Hindlimb muscle (tissue), 1 donor: ENCODE data around the gene MUC3A. TPM values are rescaled to one million over a fixed set of nuclear protein-coding genes. Genes with fewer than 3 reads are reported as not detected.

ENCODE experiments used
- DNase-seq: peaks from one replicate; pipeline ENCODE4 v3.0.0-alpha.2; 2013
- polyA plus RNA-seq: library from polyadenylated mRNA; unstranded; fragments of 120-200 nt; gene quantifications from one replicate; pipeline ENCODE4 v1.2.1, GENCODE V29; 2013; ENCODE audit not compliant: insufficient read length

MUC3A gene
- polyA plus RNA-seq, 1 donor, result 0.10 TPM

DNA sequence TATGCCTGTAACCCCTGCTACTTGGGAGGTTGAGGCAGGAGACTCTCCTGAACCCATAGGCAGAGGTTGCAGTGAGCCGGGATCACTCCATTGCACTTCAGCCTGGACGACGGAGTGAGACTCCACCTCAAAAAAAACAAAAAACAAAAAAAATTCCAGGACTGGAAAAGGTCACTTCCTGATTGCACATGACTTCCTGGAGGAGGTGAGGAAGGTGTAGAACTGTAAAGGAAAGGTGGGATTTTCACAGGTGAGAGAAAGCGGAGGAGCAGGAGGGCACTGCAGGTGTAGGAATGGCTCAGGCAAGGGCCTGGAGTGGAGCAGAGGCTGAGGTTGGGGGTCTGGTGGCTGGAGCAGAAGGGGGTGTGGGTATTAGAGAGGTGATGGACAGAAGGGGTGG is 3.2 kb upstream of the MUC3A start:
- DNase-seq, result no peak

DNA sequence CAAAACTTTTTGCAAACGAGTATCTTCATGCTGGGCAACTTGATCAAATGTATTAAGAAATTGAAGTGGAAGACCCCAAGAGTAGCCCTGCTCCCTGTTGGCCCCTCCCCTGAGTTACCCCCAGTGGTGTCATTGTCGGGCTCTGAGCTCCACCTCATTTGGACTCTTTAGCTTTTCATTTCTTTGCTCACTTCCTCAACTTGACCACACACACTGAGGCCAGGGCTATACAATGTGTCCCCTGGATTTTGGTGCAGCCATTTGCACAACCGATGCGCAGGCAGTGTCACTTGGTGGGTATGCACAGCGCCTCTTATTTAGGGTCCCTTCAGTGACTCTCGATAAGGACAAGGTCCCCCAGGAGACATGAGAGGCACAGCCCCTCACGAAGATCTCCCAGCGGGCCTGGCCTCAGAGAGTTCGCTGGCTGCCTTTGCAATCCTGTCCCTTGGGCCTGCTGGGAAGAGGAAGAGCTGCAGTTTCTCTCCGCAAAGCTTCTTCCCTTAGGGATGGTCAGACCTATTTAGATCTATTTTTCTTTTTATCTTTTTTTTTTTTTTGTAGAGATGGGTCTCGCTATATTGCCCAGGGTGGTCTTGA is 2.5 kb upstream of the MUC3A start:
- no peak for DNase-seq

DNA sequence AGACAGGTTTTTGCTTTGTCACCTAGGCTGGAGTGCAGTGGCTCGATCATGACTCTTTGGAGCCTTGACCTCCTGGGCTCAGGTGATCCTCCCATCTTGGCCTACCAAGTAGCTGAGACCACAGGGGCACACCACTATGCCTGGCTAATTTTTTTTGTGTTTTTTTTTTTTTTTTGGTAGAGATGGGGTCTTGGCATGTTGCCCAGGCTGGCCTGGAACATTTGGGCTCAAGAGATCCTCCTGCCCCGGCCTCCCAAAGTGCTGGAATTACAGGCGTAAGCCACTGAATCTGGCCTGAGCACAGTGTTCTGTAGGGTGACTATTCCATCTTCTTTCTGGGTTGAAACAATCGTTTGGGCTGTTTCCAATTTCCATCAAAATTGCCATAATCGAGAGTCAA is 1.5 kb upstream of the MUC3A start:
- DNase-seq, result no peak

DNA sequence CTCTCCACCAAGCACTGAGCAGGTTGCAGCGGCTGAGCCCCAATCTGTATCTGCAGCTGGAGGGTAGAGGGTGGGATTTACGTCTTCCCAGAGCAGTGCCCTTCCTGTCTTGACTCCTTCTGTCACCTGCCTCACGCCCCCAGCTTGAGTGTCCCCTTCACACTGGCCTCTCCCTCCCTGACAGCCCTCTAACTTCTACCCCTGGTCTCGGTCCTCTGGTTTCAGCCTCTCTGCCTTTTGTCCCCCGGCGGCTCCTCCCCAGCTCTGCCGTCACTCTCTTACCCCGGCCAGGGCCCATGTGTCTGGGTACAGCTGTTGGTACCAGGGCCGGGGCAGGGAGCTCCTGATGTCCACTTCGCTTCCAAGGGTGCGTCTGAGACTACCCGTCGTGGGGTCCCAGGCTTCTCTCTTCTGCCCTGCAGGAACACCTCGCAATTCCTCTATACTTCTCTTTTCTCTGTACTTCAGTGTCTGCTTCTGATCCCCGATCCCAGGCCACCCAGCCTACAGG is 654 bp downstream of the MUC3A start:
- DNase-seq, result no peak

- no peak for DNase-seq
Observed at GRCh38 chr7:100951172-100951571, 1.8 kb downstream of the MUC3A start.

GRCh38 chr7:100951888-100952560 is 2.7 kb downstream of the MUC3A start:
- DNase-seq, result no peak

DNA sequence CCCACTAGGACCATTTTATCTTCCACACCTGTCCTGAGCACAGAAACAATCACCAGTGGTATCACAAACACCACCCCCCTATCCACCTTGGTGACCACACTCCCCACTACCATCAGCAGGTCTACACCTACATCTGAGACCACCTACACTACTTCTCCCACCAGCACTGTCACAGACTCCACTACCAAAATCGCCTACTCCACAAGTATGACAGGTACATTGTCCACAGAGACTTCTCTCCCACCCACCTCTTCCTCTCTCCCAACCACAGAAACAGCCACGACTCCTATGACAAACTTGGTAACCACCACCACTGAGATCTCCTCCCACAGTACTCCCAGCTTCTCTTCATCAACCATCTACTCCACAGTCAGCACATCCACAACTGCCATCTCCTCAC is 3.3 kb downstream of the MUC3A start:
- no peak for DNase-seq

DNA sequence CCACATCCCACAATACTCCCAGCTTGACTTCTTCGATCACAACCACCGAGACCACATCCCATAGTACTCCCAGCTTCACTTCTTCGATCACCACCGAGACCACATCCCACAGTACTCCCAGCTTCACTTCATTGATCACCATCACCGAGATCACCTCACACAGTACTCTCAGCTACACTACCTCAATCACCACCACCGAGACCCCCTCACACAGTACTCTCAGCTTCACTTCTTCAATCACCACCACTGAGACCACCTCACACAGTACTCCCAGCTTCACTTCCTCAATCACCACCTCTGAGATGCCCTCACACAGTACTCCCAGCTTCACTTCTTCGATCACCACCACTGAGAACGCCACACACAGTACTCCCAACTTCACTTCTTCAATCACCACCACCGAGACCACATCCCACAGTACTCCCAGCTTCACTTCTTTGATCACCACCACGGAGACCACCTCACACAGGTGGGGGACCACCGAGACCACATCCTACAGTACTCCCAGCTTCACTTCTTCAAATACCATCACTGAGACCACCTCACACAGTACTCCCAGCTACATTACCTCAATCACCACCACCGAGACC is 8.6 kb downstream of the MUC3A start:
- no peak for DNase-seq

- no peak for DNase-seq
Observed at GRCh38 chr7:100959894-100960293, 10.6 kb downstream of the MUC3A start.

DNA sequence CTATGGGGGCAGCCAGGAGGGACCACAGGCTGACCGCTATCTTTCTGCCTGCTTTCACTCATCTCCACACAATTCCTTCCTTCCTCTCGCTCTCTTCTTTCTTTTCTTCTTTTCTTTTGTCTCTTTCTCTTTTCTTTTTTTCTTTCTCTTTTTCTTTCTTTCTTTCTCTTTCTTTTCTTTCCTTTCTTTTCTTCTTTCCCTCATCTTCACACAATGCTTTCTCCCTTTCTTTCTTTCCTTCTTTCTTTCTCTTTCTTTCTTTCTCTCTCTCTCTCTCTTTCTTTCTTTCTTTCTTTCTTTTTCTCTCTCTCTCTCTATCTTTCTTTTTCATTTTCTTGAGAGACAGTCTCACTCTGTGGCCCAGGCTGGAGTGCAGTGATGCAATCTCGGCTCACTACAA is 13.2 kb downstream of the MUC3A start:
- no peak for DNase-seq

DNA sequence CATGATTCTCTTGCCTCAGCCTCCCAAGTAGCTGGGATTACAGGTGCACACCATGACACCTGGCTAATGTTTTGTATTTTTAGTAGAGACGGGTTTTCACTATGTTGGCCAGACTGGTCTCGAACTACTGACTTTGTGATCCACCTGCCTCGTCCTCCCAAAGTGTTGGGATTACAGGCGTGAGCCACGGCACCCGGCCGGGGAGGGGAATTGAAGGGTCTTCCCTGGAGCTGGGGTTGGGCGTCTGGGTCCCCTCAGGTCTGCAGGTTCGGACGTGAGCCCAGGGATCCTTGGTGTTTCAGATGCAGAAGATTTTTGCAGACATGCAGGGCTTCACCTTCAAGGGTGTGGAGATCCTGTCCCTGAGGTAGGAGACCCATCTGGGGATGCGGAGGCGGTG is 14.1 kb downstream of the MUC3A start:
- DNase-seq, result no peak

DNA sequence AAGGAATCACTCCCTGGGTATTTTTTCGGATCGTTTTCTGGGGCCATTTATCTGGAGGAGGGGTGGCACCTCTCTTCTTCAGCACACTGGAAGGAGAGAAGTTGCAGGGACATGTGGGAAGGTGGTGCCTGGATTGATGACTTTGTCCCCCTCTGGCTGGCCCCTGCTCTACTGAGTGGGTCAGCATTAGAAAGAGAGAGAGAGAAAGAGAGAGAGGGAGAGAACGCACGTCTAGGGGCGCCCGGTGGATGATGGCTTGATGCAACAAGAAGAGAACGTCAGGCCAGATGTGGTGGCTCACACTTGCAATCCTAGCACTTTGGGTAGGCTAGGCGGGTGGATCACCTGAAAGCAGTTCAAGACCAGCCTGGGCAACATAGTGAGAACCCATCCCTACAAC is 14.5 kb downstream of the MUC3A start:
- no peak for DNase-seq

GRCh38 chr7:100964630-100965029 is 15.3 kb downstream of the MUC3A start:
- DNase-seq, result no peak

- no peak for DNase-seq
Observed at GRCh38 chr7:100965045-100965722, 15.8 kb downstream of the MUC3A start.

DNA sequence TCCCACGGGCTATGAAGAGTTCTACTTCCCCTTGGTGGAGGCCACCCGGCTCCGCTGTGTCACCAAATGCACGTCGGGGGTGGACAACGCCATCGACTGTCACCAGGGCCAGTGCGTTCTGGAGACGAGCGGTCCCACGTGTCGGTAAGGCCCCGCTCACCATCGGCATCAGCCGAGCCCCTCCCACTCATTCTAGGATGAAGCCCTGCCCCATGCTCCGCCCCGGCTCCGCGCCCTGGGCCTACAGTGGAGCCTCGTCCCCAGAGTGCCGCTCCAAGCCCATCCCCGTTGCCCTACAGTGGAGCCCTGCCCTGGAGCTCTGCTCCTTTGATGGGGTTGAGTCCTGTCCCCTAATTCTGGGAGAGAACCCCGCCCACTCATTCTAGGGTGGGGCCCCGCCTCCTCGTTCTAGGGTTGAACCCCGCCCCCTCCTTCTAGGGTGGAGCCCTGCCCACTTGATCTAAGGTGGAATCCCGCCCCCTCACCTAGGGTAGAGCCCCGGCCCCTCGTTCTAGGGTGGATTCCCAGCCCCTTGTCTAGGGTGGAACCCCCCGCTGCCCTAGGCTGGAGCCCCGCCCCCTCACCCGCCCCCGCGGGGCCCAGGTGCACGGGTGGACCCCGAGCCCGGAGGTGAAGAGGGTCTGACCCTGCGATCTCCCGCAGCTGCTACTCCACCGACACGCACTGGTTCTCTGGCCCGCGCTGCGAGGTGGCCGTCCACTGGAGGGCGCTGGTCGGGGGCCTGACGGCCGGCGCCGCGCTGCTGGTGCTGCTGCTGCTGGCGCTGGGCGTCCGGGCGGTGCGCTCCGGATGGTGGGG is 16.6 kb downstream of the MUC3A start:
- peak; percentile 46 for DNase-seq

DNA sequence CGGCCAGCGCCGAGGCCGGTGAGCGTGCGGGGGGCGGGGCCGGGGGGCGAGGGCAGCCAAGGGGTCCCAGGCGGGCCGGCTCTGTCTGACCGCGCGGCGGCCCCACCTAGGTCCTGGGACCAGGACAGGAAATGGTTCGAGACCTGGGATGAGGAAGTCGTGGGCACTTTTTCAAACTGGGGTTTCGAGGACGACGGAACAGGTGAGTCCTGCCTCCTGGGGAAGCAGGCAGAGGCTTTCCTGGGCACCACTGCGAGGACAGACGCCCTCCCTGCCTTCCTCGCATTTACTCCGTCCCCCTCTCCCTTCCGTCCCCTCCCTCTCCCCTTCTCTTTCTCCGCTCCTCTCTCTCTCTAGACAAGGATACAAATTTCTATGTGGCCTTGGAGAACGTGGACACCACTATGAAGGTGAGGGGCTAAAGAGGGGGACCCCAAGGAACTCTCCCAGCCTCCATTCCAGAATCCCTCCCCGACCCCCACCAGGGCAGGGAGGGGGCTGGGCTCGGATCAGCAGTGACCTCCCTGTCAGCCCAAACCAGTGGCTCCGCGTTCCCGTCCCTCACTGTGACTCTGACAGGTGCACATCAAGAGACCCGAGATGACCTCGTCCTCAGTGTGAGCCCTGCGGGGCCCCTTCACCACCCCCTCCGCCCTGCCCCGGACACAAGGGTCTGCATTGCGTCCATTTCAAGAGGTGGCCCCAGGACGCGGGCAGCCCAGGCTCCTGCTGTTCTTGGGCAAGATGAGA is 17.4 kb downstream of the MUC3A start:
- no peak for DNase-seq

DNA sequence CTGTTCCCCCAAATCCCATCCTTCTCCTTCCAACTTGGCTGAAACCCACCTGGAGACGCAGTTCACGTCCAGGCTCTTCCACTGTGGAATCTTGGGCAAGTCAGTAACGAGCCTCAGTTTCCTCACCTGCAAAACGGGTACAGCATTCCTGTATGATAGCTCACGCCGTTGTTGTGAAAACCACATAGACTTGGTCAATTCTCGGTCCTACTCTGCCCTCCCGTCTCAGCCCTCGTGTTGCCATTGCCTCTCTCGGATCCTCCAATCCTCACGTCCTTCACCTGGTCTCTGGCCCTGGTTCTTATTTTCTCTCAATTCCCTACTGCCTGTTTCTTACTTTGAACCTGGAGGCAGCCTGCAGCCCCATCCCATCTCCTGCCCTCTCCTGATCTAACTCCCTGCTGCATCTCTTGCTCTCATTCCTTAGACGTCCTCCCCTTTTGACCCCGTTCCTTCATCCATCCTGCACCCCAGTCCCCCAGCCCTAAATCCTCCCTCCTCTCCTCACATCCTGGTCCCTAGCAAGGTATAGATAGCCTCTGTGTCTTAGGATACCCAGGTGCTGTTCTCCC is 18.0 kb downstream of the MUC3A start:
- no peak for DNase-seq

DNA sequence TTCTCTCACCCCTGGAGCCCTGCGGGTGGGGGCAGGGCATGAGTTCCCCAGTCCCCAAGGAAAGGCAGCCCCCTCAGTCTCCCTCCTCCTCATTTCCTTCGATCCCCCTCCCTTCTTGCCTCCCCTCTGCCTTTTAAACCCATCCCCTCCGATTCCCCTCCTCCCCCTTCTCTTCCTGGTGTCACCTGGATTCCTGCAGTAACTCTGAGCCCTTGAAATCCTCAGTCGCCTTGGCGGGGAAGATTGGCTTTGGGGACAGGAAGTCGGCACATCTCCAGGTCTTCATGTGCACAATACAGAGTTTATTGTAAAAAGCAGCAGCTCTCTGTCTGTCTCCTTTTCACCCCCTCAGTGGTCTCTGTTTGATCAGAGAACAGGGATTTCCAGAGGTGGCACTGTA is 18.7 kb downstream of the MUC3A start:
- DNase-seq, result peak; percentile 22

GRCh38 chr7:100968650-100969049 is 19.3 kb downstream of the MUC3A start:
- DNase-seq, result no peak

GRCh38 chr7:100969066-100969615 is 19.8 kb downstream of the MUC3A start, which contains the start of gene MUC12:
Gene MUC12 (plus strand): TSS chr7:100969565. CDS start chr7:100969623, 58 bp downstream.
- DNase-seq, result no peak
